HG03135 (cell line): Measurements from ENCODE around the gene TUBA3E.
"Not testable (repeated sequence)": the region's sequence is repeated elsewhere in the genome, so short reads cannot be mapped to it uniquely, and the experiment has no call there.

Experiments used
- ATAC-seq: cut with Tn5 transposase; IDR thresholded peaks from one replicate; pipeline ENCODE4 v1.9.1; 2021; ENCODE audit warnings: mild to moderate bottlenecking, moderate library complexity; ENCODE audit not compliant: unreplicated experiment

Gene TUBA3E

DNA sequence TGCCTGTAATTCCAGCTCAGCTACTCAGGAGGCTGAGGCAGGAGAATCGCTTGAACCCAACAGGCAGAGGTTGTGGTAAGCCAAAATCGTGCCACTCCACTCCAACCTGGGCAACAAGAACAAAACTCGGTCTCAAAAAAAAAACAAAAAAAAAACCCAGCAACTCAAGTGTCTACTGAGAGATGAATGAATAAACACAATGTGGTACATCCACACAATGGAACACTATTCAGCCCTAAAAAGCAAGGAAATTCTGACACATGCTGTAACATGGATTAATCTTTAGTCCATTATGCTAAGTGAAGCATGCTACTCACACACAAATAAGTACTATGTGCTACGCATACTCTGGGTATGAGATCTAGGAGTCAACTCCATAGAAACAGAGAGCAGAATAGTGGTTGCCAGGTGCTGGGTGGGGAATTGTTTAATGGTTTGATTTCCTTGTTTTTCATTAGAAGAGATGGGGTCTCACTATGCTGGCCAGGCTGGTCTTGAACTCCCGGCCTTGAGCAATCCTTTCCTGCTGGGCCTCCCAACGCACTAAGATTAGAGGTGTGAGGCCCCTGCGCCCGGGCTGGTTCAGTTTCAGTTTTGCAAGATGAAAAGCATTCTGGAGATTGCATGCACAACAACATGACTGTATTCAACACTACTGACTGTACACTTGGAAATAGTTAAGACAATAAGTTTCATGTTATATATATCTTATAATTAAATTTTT, 32.8 kb downstream of the TUBA3E start:
- ATAC-seq = no peak

DNA sequence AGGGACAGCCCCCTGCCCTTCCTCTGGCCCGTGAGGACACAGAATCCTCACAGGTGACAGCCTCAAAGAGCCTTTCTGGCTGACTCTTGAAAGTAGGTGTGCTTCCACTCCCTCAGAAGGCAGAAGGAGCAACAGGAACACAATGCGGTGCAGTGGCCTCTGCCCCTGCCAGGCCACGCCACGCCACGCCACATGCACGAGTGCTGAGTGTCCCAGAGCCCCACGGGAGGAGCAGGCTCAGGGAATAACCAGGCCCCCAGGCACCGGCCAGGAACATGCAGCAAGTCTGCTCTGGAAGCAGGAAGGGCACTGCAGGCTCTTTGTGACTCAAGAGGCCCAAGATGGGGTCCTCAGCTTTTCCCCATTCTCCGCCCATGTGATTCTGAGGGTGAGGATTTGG, 35.3 kb downstream of the TUBA3E start:
- ATAC-seq = no peak

DNA sequence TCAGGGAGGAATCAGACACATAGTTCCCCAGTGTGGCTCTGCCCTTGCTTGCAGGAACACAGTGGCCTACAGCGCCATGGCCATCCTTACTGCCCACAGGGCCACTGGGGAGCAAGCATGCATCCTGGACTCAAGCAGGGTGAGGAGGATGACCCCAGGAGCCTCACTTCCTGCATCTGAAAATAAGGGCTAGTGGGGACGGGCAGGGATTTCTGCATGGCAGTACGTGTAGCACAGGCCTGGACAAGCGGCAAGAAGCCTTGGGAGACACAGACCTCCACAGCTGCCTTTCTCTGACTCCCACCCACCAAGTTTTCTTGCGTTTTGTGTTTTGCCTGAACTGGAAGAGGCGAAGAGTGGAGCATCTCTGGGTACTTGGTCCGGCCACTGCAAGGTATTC, 35.8 kb downstream of the TUBA3E start:
- ATAC-seq = not testable (repeated sequence)

DNA sequence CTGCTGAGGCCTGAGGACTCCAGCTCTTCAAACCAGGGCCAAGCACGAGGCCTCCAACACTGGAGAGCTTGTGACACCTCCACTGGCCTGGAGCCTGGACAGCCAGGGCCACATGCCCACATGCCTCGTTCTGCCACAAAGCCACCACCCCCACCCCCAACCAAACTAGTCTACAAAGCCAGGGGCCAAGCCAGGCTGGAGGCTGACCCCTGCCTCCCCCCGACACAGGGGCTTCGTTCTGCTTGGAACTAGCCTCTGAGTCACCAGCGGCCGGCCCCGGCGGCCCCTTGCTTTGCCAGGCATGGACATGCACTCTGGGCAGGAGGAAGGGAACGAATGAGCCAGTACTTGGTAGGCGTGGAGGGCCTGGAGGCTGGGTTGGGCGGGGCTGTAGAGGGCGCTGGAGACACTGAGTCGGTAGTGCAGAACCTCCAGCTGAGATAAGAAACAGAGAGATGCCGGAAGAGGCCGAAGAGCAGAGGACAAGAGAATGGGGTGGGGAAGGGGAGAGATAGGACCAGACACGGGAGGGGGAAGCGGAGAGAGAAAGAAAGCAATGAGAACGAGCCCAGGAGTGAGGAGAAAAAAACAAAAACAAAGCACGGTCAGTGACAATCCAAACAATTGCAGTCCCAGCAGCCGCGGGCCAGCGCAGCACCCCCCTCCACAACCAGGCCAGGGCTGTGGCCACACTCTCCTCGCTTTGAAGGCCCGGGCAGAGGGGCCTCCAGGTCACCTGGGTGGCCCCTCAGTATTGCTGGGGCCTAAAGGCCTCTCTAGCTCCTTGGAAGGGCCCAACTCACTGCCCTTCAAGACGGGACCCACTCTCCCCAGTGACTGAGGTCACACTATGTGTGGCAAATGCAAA, 37.2 kb downstream of the TUBA3E start:
- not testable (repeated sequence) for ATAC-seq

DNA sequence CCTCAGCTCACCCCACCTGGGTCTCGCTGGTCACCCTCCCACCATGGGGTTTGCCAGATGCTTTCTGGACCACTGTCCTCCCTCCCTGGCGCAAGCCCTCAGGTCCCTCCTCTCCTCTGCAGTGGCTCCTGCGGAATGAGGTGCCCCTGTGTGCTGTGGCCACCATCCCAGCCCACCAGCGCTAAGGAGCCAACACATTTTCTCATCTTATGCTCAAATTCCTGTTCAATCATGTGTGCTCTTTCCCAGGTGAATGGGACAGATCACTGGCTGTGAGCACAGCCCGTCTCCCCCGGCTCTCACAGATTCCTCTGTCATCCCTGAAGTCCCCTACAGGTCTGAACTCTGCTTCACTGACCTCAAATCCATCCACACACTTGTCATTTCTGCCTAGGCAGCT, 38.1 kb downstream of the TUBA3E start:
- no peak for ATAC-seq

DNA sequence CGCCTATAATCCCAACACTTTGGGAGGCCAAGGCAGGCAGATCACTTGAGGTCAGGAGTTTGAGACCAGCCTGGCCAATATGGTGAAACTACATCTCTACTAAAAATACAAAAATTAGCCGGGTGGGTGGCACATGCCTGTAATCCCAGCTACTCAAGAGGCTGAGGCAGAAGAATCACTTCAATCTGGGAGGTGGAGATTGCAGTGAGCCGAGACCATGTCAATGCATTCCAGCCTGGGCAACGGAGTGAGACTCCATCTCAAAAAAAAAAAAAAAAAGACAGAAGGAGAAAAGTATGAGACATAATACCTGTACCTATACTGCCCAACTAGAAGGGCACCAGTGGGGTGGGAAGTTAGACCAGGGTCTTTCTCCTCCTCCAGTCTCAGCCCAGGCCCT, 38.9 kb downstream of the TUBA3E start:
- ATAC-seq = not testable (repeated sequence)

DNA sequence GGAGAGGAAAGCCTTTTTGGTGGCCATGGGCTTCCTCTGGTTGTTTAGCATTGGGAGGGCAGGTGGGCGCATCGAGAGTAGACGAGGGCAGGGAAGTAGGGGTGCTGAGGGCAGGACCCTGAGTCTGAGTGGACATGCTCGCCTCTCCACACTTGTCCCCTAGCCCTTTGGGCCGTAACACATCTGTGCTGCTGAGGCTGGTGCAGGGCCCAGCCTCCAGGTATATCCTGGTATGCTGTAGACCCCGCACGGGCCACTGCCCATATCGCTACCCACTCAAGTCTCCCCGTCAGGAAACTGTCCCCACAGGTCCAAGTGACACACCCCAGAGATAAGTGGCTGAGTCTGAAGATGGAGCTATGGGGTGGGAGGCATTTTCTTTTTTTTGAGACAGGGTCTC, 39.6 kb downstream of the TUBA3E start:
- ATAC-seq = no peak

DNA sequence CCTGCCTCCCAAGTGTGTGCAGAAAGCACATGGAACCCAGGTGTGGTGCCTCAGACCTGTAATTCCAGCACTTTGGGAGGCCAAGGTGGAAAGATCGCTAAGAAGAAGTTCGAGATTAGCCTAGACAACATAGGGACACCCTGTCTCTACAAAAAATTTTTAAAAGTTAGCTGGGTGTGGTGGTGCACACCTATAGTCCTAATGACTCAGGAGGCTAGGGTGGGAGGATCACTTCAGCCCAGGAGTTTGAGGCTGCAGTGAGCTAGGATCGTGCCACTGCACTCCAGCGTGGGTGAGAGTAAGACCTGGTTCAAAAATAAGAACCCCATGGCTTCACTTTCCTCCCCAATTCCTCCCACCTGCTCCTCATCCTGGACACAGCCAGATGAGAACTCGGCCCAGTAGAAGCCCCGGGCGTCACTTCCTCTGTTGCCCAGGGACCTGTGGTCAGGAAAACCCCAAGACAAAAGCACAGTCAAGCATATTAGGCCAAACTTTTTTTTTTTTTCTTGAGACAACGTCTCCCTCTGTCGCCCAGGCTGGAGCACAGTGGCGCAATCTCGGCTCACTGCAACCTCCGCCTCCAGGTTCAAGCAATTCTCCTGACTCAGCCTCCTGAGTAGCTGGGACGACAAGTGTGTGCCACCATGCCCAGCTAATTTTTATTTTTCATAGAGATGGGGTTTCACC, 40.3 kb downstream of the TUBA3E start:
- ATAC-seq = peak; percentile 87

DNA sequence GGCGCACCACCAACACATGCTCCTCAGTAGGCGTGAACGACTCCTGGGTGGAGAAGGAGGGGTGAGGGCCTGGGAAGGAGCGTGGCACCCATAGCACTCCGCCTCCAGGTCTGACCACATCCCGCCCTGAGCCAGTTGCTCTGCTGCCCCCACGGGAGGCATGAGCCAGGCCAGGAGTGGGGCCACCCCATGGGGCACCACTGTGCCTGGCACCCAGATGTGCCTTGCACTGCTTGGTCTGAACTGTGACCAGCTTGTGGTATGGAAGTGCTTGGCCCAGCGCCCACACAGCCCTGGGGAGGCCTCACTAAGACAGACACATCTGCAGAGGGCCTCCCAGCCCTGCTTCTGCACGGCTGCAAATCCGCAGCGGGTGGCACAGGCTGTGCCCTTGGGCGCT, 40.9 kb downstream of the TUBA3E start:
- ATAC-seq = peak; percentile 35

DNA sequence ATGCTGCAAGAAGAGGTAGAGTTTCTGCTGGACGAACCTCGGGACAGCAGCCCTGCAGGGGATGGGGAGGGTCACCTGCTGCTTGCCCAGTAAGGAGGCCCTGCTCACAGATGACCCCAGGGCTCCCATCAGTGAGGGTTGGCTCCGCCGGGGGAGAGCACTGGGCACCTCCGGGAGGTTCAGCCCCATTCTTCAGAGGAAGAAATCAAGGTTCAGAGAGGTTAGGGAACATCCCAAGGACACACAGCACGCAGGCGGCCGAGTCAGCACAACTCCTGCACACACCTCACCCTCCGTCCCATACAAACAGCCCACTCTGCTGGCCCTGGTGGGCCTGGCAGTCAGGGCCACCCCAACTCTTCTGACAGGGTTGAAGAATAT, 41.6 kb downstream of the TUBA3E start:
- no peak for ATAC-seq

DNA sequence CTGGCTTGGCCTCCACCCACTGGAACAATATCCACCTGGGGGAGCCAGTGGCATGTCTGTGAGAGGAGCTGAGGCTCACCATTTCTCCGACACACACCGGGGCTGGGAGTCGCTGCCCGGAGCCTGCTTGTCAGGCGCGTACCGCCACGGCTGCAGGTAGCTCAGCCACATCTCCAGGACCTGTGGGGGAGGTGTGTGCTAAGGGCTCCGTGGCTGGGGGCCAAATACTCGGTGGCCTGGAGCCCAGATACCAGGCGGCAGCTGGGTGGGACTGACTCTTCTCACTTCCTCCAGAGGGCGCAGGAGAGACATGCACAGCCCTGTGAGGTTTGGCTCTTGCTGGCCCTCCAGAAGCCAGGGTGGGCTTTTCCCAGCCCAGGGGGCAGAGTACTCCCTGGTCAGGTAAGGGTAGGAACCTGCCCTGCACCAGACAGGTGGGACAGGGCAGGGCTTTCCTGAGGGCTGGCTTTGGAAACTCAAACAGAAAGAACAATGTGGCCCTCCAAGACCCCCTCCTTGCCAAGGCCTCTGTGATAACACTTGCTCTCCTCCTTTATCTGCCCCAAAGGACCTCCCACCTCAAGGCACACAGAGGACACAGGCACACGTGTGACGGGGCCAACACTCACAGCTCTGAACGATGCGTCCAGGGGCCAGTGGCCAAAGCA, 42.1 kb downstream of the TUBA3E start:
- ATAC-seq = not testable (repeated sequence)

DNA sequence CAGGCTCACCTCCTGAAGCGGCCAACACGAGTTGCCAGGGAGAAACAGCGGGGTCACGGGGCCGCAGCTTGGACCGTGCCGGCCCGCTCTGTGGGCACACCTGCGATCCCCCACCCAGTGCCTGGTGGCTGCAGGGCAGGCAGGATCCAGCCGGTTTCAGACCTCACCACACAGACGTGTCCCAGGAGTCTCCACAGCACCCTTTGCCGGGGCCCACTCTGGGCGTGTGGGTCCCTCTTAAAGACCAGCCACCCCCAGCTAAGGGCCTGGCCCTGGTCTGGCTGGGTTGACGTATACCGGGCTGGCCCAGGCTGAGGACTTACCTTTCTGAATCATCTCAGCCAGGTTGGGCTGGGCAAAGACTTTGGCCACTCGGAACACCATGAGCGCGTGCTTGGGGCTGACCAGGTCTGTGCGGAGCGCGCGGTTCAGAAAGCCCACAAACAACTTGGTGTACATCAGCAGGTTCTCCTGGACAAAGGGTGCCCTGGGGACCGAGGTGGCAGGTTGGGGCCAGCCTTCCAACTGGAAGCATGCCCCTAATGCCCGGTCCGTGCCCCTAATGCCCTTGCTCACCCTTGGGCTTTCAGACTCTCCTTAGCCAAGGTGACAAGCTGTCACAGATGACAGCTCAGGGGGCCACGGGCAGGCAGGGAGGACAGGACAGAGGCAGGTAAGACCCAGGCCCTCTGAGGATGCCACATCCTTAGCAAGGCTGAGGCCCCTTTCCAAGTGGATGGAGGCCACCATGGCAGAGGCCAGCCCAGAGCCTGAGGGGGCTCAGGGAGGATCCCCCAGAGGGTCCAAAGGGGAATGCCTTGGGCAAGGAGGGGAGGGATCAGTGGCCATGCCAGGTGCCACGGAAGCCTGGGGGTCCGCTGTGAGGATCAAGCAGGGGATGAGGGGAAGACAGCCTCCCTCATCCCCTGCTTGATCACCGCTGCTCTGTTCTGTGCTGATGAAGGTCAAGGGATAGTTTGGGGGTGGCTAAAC, 43.2 kb downstream of the TUBA3E start:
- no peak for ATAC-seq

DNA sequence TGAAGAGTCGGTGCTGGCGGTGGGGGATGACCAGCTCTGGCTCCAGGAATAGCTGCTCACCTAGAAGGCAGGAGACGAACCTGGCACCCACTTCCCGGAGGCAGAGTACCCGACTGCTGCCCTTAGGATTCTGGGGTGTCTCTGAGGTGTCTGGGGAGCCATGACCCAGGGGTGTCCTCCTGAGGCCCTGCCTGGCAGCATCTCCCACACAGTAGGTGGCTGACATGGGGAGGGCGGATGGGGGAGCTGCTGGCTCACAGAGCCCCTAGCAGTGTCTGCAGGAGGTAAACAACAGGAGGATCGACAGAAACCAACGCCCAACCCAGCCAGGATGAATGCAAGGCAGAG, 43.8 kb downstream of the TUBA3E start:
- not testable (repeated sequence) for ATAC-seq

DNA sequence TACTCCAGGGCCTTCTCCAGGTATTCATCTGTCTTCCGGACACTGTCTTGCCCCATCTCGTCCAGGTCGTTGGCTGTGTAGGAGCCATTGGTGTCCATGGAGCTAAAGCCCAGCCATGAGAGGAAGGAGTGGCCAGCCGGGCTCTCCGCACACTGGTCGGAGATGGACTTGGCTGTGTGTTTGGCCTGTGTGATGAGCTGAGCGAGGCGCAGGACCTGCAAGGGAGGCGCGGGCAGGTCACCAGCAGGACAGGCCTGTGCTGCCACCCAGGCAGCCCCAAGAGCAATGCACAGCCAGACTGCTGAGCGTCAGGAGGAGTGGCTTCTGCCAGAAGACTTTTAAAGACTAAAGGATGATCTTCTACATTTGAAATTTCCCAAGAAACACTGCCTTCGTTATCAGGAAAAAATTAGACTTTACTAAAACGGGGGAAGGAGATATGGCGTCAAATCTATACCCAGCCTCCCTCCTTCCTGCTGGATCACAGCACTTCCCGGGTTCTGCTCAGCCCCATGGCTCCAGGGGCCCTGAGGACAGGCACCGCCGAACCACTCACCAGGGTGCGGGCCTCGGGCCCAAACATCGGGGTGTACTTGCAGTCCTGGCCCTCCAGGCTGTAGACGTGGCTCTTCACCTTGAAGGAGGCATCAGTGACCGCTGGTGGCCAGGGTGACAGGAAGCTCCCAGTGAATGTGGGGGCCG, 44.4 kb downstream of the TUBA3E start:
- ATAC-seq = not testable (repeated sequence)

DNA sequence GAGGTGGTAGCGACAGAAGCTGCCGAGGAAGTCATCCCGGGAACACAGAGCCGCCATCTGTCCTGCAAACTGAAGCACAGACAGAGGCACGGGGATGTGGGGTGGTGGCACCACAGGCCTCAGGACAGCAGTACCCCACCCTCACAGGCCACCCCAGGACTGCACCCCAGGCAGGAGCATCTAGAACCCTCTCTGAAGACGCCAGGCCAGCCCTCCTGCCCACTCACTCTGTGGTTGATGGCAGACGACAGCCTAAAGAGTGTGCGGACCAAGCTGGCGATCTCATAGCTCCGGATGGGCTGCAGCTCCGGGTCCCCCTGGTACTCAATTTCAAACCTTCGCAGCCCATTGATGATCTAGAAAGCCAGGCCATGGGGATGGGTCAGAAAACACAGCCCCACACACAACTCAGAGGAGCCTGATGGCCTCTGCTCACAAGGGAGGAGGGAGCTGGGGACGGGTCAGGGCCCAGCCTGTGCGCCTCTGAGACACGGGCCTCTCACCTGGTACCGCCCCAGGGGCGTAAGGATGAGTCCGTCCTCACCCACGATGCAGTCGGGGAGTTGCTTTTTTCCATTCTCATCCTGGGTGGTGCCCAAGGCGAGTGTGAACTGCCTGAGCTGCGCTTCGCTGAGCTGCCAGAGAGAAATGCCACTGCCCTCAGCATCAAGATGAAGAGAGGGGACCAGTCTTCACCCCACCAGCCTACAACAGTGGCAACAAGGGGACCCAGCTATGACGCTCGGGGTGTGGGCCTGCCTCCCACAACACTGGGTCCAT, 45.2 kb downstream of the TUBA3E start:
- ATAC-seq = no peak

DNA sequence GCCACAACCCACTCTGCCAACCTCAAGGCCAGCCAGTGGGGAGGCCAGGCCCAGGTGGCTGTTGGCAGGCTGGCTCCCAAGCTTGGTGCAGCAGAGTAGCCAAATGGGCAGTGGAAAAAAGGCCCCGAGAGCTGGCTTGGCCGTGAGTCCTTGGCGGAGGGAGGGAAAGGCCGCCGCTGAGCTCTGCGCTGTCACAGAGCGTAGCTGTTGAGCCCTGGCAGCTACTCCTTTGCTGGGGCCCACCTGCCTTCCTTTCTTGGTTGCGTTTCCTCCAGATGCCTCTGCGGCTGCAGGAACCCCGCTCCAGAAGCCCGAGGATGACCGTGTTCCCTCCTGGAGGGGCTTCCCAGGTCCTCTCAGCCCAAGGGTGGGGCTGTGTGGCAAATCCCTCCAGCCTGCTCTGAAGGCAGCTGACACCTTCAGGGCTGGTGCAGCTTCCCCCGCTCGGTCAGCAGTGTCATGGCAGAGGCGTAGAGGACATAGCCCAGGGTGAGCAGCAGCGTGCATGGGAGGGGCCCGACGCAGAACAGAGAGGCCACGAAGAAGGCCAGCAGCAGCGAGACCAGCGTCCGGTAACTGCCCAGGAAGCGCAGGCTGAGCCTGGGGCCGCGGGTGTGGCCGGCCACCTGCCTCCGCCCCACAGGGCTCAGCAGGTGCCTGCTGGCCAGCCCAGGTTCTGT, 46.0 kb downstream of the TUBA3E start:
- ATAC-seq = not testable (repeated sequence)

DNA sequence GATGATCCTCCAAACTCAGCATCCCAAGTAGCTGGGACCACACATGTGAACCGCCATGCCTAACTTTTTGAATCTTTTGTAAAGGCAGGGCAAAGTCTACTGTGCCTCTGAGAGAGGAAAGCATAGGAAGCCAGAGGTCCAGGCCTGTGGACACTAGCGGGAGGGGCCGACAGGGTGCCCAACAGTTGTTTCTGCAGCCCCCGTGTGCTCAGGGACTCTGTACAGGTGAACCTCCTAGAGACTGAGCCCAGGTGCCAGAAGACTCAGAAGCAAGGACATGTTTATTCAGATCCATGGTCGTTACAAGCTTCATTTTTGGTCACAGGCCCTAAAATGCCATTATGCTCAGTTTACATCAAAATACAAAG, 47.1 kb downstream of the TUBA3E start:
- not testable (repeated sequence) for ATAC-seq
